ENCODE measurements around the gene CDH11.

CDH11 gene

DNA sequence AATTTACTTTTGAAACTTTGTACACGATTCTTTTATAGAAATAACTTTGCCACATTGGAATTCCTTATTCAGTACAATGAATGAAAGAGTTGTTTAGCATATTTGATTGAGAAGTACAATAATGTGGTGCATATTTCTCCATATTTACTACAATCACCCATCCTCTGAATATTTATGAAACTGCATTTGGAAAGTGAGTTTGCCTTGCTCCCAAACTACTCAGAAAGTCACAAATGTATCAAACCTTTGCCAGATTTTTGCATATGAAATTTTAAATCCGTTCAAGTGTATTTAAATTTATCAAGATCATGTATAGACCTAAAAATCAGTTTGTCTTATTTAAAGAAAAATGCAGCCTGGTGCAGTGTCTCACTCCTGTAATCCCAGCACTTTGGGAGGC, 148.7 kb downstream of the CDH11 start:
- no peak for DNase-seq

- DNase-seq, result no peak
These were observed 150.7 kb downstream of the CDH11 start for GRCh38 chr16:64971171-64971570.

DNA sequence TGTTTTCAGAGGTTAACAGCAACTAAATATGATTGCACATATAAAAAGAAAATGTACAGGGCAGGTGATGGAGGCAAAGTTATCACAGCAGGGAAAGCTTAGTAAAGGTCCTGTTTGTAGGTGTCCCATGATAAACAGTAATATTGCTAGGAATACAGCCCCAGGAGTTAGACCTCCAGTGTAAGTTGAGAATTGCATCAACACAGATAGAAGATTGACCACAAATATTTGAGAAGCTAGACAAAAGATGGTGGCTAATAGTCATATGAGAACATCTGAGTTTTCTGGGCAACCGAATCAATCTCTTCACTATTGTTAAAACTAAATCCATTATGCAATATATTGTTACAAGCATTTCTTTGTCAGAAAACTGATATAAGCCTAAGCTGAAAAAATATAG, 152.6 kb downstream of the CDH11 start:
- no peak for DNase-seq

DNA sequence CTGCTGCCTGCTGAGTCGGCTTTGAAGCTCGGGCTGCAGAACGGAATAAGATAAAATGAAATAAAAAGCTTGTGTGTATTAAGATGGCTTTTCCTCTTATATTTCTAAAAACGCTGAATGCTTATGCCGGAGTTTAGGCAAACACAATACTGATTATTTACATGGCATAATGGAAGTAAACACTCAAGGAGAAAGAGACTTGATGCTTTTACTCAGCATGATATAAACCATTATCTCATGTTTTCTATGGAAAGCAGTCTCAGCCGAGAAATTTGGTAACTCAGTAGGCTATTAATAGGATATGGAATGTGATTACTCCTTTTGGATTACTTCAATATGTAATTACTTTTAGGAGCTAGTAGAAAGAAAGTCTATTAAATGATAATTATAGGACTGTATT, 153.3 kb downstream of the CDH11 start:
- no peak for DNase-seq

DNA sequence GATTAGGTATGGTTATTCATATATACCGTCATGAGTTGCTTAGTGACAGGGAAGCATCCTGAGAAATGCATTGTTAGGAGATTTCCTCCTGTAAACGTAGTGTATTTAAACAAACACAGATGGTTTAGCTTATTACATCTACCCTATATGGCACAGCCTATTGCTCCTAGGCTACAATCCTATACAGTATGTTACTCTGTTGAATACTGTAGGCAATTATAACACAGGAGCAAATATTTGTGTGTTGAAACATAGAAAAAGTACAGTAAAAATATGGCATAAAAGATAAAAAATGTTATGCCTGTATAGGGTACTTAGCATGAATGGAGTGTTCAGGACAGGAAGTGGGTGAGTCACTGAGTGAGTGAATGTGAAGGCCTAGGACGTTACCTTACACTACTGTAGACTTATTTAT, 157.7 kb downstream of the CDH11 start:
- no peak for DNase-seq

DNA sequence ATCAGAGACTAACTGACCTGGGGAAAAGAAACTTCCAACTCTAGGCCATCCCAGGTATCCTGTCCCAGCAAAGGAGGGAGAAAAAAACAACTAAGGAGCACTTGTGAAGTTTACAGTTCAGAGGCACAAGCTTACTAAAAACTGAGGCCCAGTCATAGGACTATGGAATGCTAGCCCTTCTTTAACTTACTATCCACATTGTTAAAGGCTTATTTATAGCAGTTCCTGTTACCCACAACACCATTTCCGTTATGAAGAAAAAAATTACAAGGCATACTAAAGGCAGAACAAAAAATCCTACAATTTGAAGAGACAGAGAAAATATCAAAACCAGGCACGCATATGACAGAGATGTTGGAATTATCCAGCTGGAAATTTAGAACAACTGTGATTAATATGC, 159.1 kb downstream of the CDH11 start:
- no peak for DNase-seq

GRCh38 chr16:64957246-64957645, 164.6 kb downstream of the CDH11 start:
- no peak for DNase-seq

GRCh38 chr16:64952177-64952576, 169.7 kb downstream of the CDH11 start:
- no peak for DNase-seq

- DNase-seq, result no peak
These were observed 170.7 kb downstream of the CDH11 start for GRCh38 chr16:64951193-64951592.

GRCh38 chr16:64950731-64951130, 171.1 kb downstream of the CDH11 start:
- DNase-seq, result no peak

- DNase-seq, result no peak
These were observed 171.6 kb downstream of the CDH11 start for GRCh38 chr16:64950262-64950661.

DNA sequence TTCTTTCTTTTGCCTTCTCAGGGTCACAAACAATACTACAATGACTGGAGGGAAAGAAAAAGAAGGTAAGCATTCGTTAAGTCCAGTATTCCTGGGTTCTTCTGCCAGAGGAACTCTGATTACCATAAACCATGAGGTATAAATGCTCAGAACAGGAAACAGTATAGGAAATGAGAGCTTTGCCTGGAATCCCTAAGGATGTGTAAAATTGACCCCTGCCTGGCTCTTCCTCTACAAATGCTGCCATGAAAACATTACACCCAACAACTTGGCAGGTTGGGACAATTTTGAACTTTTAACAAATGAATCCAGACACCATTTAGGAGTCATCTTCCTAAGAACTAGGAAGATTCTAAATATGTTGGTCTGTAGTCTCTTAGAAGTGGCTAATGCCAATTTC, 173.8 kb downstream of the CDH11 start:
- DNase-seq, result no peak

GRCh38 chr16:64947651-64948050, 174.2 kb downstream of the CDH11 start:
- no peak for DNase-seq

DNA sequence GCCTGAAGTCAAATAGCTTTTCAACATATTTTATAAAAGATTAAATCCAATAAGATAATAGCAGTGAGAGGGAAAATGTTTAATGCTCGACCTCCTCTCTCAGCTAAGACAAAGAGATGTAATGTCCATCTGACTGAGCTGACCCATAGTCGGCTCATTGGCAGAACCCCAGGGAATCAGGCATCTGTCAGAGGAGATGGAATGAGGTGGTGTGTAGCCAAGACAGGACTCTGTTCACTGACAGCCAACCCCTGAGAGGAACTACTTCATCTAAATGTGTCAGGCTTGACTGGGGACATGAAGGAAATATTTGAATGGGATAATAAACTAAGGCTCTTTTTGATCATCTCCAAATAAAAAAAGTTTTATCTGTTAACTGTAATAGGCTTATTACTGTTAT, 188.0 kb downstream of the CDH11 start:
- no peak for DNase-seq

DNA sequence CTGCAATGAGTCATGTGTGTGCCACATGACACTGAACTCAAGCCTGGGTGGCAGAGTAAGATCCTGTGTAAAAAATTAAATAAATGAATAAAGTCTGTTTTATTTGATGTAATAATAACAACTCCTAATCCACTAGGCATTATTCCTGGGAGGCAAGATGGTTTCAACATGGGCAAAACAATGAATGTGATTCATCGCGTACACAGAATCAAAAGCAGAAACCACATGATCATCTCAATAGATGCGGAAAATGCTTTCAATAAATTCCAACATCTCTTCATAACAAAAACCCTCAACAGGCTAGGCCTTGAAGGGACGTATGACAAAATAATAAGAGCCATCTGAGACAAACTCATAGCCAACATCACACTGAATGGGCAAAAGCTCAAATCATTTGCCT, 195.4 kb downstream of the CDH11 start:
- DNase-seq, result no peak

DNA sequence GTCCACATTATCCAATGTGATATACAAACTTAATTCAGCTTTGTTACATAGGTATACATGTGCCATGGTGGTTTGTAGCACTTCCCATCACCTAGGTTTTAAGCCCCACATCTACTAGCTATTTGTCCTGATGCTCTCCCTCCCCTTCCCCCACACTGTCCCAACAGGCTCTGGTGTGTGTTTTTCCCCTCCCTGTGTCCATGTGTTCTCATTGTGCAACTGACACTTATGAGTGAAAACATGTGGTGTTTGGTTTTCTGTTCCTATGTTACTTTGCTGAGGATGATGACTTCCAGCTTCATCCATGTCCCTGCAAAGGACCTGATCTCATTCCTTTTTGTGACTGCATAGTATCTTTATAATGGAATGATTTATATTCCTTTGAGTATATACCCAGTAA, 196.7 kb downstream of the CDH11 start:
- no peak for DNase-seq

GRCh38 chr16:64924086-64924485, 197.8 kb downstream of the CDH11 start:
- no peak for DNase-seq

DNA sequence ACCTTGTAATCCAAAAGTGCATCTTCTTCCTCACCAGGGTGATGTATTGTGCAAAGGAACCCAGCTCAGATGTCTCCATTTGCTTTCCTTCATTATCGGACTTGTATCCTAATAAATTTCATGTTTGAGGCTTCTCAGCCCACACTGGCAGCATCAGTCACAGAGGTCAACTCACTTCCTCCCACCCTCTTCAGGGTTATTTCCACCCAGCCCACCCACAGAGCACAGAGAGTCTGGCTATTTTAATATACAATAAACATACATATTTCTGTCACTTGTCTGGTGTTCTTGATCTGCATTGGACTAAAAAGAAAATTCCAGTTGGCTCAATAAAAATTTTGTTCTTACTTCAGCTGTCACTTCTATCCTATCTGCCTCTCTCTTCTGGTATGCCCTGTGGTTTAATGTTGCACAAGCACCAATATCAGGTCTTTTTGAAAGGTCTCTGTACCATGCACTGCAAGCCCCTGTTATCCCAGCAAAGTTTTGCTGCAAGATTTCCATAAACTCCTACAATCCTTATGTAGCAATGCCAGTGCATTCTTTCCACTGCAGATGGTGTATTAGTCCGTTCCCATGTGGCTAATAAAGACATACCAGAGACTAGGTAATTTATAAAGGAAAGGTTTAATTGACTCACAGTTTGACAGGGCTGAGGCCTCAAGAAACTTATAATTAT, 201.8 kb downstream of the CDH11 start:
- no peak for DNase-seq

GRCh38 chr16:64919141-64919540, 202.7 kb downstream of the CDH11 start:
- no peak for DNase-seq

DNA sequence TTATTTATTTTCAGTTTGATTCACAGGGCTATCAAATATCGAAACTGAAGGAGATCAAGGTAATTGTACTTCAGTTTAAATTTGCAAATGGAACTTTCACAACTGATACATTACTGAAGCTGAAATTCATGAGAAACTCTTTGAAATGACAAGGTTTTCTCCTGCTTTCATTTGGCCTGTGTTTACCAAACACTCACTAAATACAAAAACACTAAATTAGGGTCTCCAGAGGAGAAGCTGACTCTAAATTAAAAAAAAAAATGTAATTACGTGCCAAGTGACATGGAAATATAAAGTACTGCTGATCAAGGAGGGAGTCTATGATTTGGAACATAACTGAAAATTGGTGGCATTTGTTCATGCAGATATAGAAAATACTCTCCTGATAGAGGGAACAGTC, 205.8 kb downstream of the CDH11 start:
- no peak for DNase-seq

DNA sequence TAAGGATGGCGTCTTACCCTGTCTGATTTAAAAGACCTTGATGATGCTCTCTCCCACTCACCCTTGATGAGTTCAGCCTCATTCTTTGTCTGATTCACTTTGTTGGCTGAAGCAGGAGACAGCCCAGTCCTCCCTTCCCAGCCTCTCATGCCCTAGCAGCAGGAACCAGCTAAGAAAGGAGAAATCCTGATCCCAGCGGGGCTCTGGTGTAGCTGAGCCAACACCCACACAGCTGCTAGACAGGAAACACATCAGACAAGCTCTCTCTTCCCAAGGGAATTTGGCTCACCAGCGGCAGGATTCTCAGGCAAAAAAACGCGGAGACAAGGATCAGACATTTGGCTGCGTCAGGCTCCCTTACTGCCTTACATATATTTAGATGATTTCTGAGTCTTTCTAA, 211.5 kb downstream of the CDH11 start:
- no peak for DNase-seq

DNA sequence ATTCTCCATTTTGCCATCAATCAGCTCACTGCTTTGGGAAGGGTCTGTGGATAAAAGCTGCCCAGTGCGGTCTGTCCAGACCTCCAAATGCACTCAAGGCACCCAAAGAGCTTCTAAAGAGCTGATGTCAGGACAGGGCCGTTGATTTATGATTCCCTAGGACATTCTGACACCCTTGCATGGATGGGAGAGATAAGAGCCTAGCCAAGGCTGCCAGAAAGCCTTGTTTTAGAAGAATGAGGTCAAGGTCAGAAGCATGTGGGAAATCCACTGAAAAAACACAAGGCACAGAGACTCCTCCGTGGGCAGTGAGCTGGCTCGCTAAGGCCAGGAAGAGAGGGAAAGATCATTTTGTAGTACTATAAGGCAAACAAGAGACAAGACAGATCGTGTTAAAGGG, 214.0 kb downstream of the CDH11 start:
- no peak for DNase-seq

DNA sequence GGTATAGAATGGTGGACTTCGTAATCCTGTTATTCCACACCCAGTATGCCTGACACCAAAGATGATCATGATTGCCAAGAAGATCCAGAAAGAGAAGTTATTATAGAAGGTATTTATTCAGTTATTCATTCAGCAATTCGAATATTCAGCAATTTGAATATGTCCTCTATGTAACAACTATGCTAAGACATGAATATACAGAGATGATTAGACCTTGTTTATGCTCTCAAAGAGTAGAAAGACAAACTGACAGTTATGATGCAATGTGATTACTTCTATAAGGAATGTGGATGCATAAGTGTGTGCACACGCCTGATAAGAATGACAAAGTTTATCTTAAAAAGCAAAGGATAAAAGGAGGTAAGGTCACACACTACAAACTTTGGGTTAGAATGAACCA, 218.1 kb downstream of the CDH11 start:
- DNase-seq, result no peak

DNA sequence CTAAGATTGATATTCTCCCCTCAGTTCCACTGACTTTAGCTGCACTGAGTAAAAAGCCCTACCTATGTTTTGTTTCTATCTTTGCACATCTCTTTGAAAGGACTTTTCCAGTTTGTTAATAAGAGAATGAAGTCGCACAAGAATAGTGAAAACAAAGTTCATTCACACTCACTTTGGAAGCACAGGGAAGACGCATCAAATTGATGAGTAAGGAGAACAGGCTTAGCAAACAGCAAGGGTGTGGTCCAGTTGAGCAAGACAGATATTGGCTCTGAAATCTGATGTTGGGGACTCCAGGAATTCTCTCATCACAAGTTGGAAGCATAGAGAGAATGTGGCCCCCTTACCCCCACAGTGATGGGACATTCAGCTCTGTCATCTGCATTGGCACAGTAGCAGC, 221.3 kb downstream of the CDH11 start:
- no peak for DNase-seq

- no peak for DNase-seq
These were observed 221.8 kb downstream of the CDH11 start for GRCh38 chr16:64900019-64900418.

All from suppressor macrophage (primary cell).